HCT116 (cell line): Measurements from ENCODE around the gene ST6GALNAC5. TPM values are rescaled to one million over a fixed set of nuclear protein-coding genes. Genes with fewer than 3 reads are reported as not detected.

Experiments
- ATAC-seq: fragments of 200-7000 bp; cut with Tn5 transposase; 2 replicates; pipeline ENCODE4 v1.9.1; 2020; ENCODE audit warnings: mild to moderate bottlenecking, moderate library complexity
- BruUV-seq: library from RNA; stranded (reverse); fragments of 400-500 nt; replicated peaks from 2 replicates; lab custom pipeline; 2021; lab: Mats Ljungman, UMichigan
- CTCF ChIA-PET: fragments of 300-600 bp; sonication (Branson Sonifier 250); formaldehyde crosslinking; loops from one replicate; lab custom pipeline; 2021; ENCODE audit warnings: antibody characterized with exemption; lab: Charles Lee
- POLR2A ChIA-PET: fragments of 300-600, 350-600 bp; sonication (Branson Sonifier 250); formaldehyde crosslinking; loops from one replicate; lab custom pipeline; 2021; ENCODE audit warnings: antibody characterized with exemption; lab: Charles Lee
- RAD21 ChIA-PET, 2 experiments: fragments of 300-600 bp; sonication (Branson Sonifier 250); formaldehyde crosslinking; loops; one replicate each; lab custom pipeline; 2023; ENCODE audit warnings: low total read pairs in 2 of 2; ENCODE audit not compliant: uncharacterized antibody in 2 of 2, unreplicated experiment in 2 of 2, low non-redundant PET in 1 of 2; lab: Charles Lee
- DNase-seq: peaks from one replicate; pipeline ENCODE4 v3.0.0-alpha.2; 2010; ENCODE audit warnings: low read depth, low spot score
- H2AFZ ChIP-seq: fragments of 200-600 bp; shearing (Covaris generic), sonication (generic); 2 replicates; pipeline ENCODE4 v1.6.1; 2017; ENCODE audit warnings: low read depth, mixed run types, mixed read lengths, antibody characterized with exemption, low read length; ENCODE audit not compliant: poor library complexity, severe bottlenecking
- H3K27ac ChIP-seq: 2 replicates; pipeline ENCODE4 v1.5.1; 2012; ENCODE audit warnings: low read depth, low read length
- H3K27me3 ChIP-seq: fragments of 200-600 bp; sonication (generic); 2 replicates; pipeline ENCODE4 v1.6.1; 2016; ENCODE audit warnings: mixed run types, low read length, mixed read lengths; ENCODE audit not compliant: insufficient read depth
- H3K36me3 ChIP-seq, 2 experiments: fragments of 200-500 bp in 1 of 2; fragments of 200-600 bp in 1 of 2; sonication (Bioruptor generic) in 1 of 2; sonication (generic) in 1 of 2; 2 replicates each; pipeline versions ENCODE4 v1.5.1 to v1.6.1; 2014 to 2016; ENCODE audit warnings: low read length in 2 of 2, inconsistent platforms in 1 of 2, mixed read lengths in 1 of 2, mixed run types in 1 of 2; ENCODE audit not compliant: insufficient read depth in 2 of 2, control insufficient read depth in 1 of 2
- H3K4me1 ChIP-seq, 2 experiments: fragments of 200-600 bp in 1 of 2; sonication (generic) in 1 of 2; 2 replicates each; pipeline versions ENCODE4 v1.5.1 to v1.6.1; 2012 to 2017; ENCODE audit warnings: low read length in 2 of 2, inconsistent platforms in 1 of 2, mild to moderate bottlenecking in 1 of 2, mixed read lengths in 1 of 2, mixed run types in 1 of 2, moderate library complexity in 1 of 2; ENCODE audit not compliant: insufficient read depth in 2 of 2, control insufficient read depth in 1 of 2
- H3K4me2 ChIP-seq: fragments of 200-600 bp; sonication (generic); 2 replicates; pipeline ENCODE4 v1.6.1; 2017; ENCODE audit warnings: mixed run types, low read length, mixed read lengths
- H3K4me3 ChIP-seq, 2 experiments: fragments of 200-600 bp in 1 of 2; sonication (generic) in 1 of 2; replicated peaks in 1 of 2; 2 replicates each; pipeline ENCODE4 v1.5.1; 2011 to 2016; ENCODE audit warnings: low read length in 2 of 2, control low read depth in 1 of 2, low read depth in 1 of 2, mild to moderate bottlenecking in 1 of 2, mixed read lengths in 1 of 2, mixed run types in 1 of 2
- H3K79me2 ChIP-seq: fragments of 200-600 bp; sonication (generic); 2 replicates; pipeline ENCODE4 v1.6.1; 2017; ENCODE audit warnings: mild to moderate bottlenecking, mixed run types, low read length, moderate library complexity, mixed read lengths; ENCODE audit not compliant: insufficient read depth
- H3K9ac ChIP-seq: fragments of 200-600 bp; sonication (generic); 2 replicates; pipeline ENCODE4 v1.6.1; 2016; ENCODE audit warnings: low read length, mixed read lengths
- H3K9me2 ChIP-seq: fragments of 200-600 bp; sonication (generic), shearing (Covaris generic); 2 replicates; pipeline ENCODE4 v1.6.1; 2017; ENCODE audit warnings: mixed run types, mild to moderate bottlenecking, moderate library complexity; ENCODE audit not compliant: insufficient read depth
- H3K9me3 ChIP-seq, 2 experiments: fragments of 200-500 bp in 1 of 2; fragments of 200-600 bp in 1 of 2; sonication (Bioruptor generic) in 1 of 2; sonication (generic) in 1 of 2; 2 replicates each; pipeline ENCODE4 v1.6.1; 2014 to 2017; ENCODE audit warnings: low read length in 2 of 2, mixed read lengths in 2 of 2, inconsistent platforms in 1 of 2, low read depth in 1 of 2, mild to moderate bottlenecking in 1 of 2, mixed run types in 1 of 2, moderate library complexity in 1 of 2; ENCODE audit not compliant: control insufficient read depth in 1 of 2, insufficient read depth in 1 of 2
- H4K20me1 ChIP-seq: fragments of 200-600 bp; sonication (generic), shearing (Covaris generic); 2 replicates; pipeline ENCODE4 v1.6.1; 2017; ENCODE audit warnings: mixed run types, mild to moderate bottlenecking, moderate library complexity; ENCODE audit not compliant: insufficient read depth
- ATF3 ChIP-seq: IDR thresholded peaks from 2 replicates; pipeline ENCODE4 v1.6.1; 2012
- CBX3 ChIP-seq: IDR thresholded peaks from 2 replicates; pipeline ENCODE4 v1.6.1; 2012; ENCODE audit warnings: low read depth
- CTCF ChIP-seq, 3 experiments: fragments of 200-600 bp in 1 of 3; sonication (generic) in 1 of 3; IDR thresholded peaks in 2 of 3; conservative IDR thresholded peaks in 1 of 3; 2 replicates each; pipeline ENCODE4 v1.5.1; 2012 to 2017; ENCODE audit warnings: low read depth in 2 of 3, low read length in 2 of 3, antibody characterized with exemption in 1 of 3, borderline replicate concordance in 1 of 3, control low read depth in 1 of 3, mild to moderate bottlenecking in 1 of 3, mixed read lengths in 1 of 3, mixed run types in 1 of 3, moderate library complexity in 1 of 3; ENCODE audit not compliant: insufficient read depth in 1 of 3
- EGR1 ChIP-seq: IDR thresholded peaks from 2 replicates; pipeline ENCODE4 v1.6.1; 2012; ENCODE audit warnings: low read depth
- ELF1 ChIP-seq: IDR thresholded peaks from 2 replicates; pipeline ENCODE4 v1.6.1; 2012; ENCODE audit warnings: low read depth, borderline replicate concordance
- EZH2phosphoT487 ChIP-seq: fragments of 200-600 bp; IDR thresholded peaks from 2 replicates; pipeline ENCODE4 v1.6.1; 2018; ENCODE audit warnings: antibody characterized with exemption, borderline replicate concordance
- MAX ChIP-seq: IDR thresholded peaks from 2 replicates; pipeline ENCODE4 v1.6.1; 2012
- POLR2A ChIP-seq: IDR thresholded peaks from 2 replicates; pipeline ENCODE4 v1.7.0; 2011; ENCODE audit warnings: borderline replicate concordance; ENCODE audit not compliant: insufficient read depth, insufficient read length; ENCODE audit errors: extremely low read depth
- POLR2AphosphoS5 ChIP-seq: IDR thresholded peaks from 2 replicates; pipeline ENCODE4 v1.6.1; 2011; ENCODE audit warnings: mild to moderate bottlenecking, low read depth, low read length, moderate library complexity
- RAD21 ChIP-seq: IDR thresholded peaks from 2 replicates; pipeline ENCODE4 v1.6.1; 2012; ENCODE audit warnings: low read depth, mild to moderate bottlenecking
- SIN3A ChIP-seq: IDR thresholded peaks from 2 replicates; pipeline ENCODE4 v1.6.1; 2012; ENCODE audit warnings: low read depth
- SP1 ChIP-seq: IDR thresholded peaks from 2 replicates; pipeline ENCODE4 v1.6.1; 2012; ENCODE audit warnings: low read depth
- SRF ChIP-seq: IDR thresholded peaks from 2 replicates; pipeline ENCODE4 v1.6.1; 2012; ENCODE audit warnings: low read depth
- TCF7L2 ChIP-seq: IDR thresholded peaks from 2 replicates; pipeline ENCODE4 v1.7.0; 2011; ENCODE audit warnings: borderline replicate concordance, inconsistent platforms; ENCODE audit not compliant: insufficient read depth, insufficient read length; ENCODE audit errors: extremely low read depth
- ZBTB33 ChIP-seq: IDR thresholded peaks from 2 replicates; pipeline ENCODE4 v1.6.1; 2011; ENCODE audit warnings: mild to moderate bottlenecking, low read length, moderate library complexity; ENCODE audit not compliant: insufficient replicate concordance; ENCODE audit errors: extremely low read depth
- ZFX ChIP-seq: fragments of 450-650 bp; IDR thresholded peaks from 2 replicates; pipeline ENCODE4 v1.6.1; 2017
- ZNF274 ChIP-seq: fragments of 200-500 bp; sonication (Bioruptor generic); IDR thresholded peaks from 2 replicates; pipeline ENCODE4 v1.6.1; 2014; ENCODE audit warnings: mild to moderate bottlenecking, low read depth, low read length, inconsistent platforms
- intact Hi-C: fragments of 100-400 bp; cut with micrococcal nuclease; formaldehyde crosslinking; loops from 2 replicates; pipeline ENCODE4 v1.10.0; 2022
- total RNA-seq: library from RNA; stranded (reverse); gene quantifications from one replicate; pipeline ENCODE4 v1.2.1, GENCODE V29; 2021; ENCODE audit not compliant: unreplicated experiment

The ST6GALNAC5 gene
- total RNA-seq, 1 experiment from 2014 or later = 1.2 TPM

GRCh38 chr1:77065693-77066342 lies 198.5 kb downstream of the ST6GALNAC5 start:
- no peaks in the 10 kb centered on the region for H4K20me1 ChIP-seq
- H3K4me2 ChIP-seq = no peak overlapping the region
- H3K27ac ChIP-seq = no peak overlapping the region
- H3K9me3 ChIP-seq = no peaks in the 10 kb centered on the region
- ChIA-PET POLR2A (no interaction called here), CTCF (no interaction called here), RAD21 (no interaction called here)
- BruUV-seq = no TSS peak
- peaks cover 0 to 9% of the 10 kb centered on the region in 2 experiments; a peak in 2 of 4 replicates for H3K4me1 ChIP-seq
- intact Hi-C loops = no loop called here
- H3K9ac ChIP-seq = no peak overlapping the region
- no peak for ATAC-seq
- H3K27me3 ChIP-seq = no peaks in the 10 kb centered on the region
- DNase-seq = no peak
- no peaks in the 10 kb centered on the region for H3K79me2 ChIP-seq
- H3K36me3 ChIP-seq = no peaks in the 10 kb centered on the region
- no peak for TF ChIP-seq ZNF274
- TF ChIP-seq EZH2phosphoT487 = no peak
- TF ChIP-seq ELF1 = no peak
- TF ChIP-seq ZFX = no peak
- no peak for TF ChIP-seq CBX3
- TF ChIP-seq SRF = no peak
- TF ChIP-seq SIN3A = no peak
- TF ChIP-seq POLR2AphosphoS5 = no peak
- no peaks in the 10 kb centered on the region for H3K9me2 ChIP-seq
- no peak overlapping the region for H3K4me3 ChIP-seq
- H2AFZ ChIP-seq = no peak overlapping the region

- intact Hi-C loops = no loop called here
- Histone ChIP-seq H3K27me3 (no peaks in the 10 kb centered on the region), H4K20me1 (no peaks in the 10 kb centered on the region), H3K79me2 (no peaks in the 10 kb centered on the region), H3K27ac (no peak overlapping the region), H3K4me2 (0 out of 2 replicates have a peak overlapping the region, but pooled peaks have one; percentile 4), H3K9me2 (no peaks in the 10 kb centered on the region), H3K4me1 (peaks cover 0 to 9% of the 10 kb centered on the region in 2 experiments; a peak in 2 of 4 replicates), H3K9me3 (no peaks in the 10 kb centered on the region), H3K4me3 (no peak overlapping the region), H3K9ac (no peak overlapping the region), H3K36me3 (no peaks in the 10 kb centered on the region), H2AFZ (no peak overlapping the region)
- ChIA-PET POLR2A (no interaction called here), CTCF (no interaction called here), RAD21 (no interaction called here)
- ATAC-seq = peak; percentile 82
- no TSS peak for BruUV-seq
- DNase-seq = peak; percentile 15
- TF ChIP-seq SP1 (no peak), POLR2AphosphoS5 (no peak), ATF3 (no peak), MAX (peak; percentile 49; the same call in 1 of the 2 replicates), TCF7L2 (no peak), ZBTB33 (no peak), RAD21 (0 out of 2 replicates have a peak, but pooled peaks have one; percentile 18), POLR2A (no peak), CTCF (IDR thresholded peaks at IDR 0.05 in 2 of 3, conservative IDR thresholded peaks at IDR 0.05 in 1 of 3; ENCODE audit: borderline replicate concordance in 1 of 3, insufficient read depth in 1 of 3, low read depth in 2 of 3, low read length in 2 of 3) (no peak), SIN3A (no peak), SRF (no peak), EGR1 (no peak)
These were observed 200.7 kb downstream of the ST6GALNAC5 start for GRCh38 chr1:77068013-77068412.
